Measurements from ENCODE around the gene MAN2B2.

DNA sequence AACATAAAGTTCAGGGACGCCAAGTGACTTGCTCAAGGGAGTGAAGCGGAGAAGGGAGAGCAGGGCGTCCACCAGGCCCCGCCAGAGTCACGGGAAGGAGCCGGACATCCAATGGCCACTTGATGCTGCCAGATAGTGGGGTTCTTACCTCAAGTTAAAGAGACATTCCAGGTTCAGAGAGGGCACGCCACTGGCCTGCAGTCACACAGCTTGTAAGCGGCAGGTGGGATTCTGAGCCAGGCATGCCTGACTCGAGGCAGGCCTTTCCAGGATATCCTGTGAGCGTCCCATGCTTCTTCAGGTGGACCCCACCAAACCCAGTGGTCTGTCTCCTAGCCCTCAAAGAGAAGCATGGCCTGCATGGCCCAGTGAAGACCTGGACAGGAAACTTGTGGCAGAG, 2.4 kb downstream of the MAN2B2 start:
- TF ChIP-seq, protein P1, sequence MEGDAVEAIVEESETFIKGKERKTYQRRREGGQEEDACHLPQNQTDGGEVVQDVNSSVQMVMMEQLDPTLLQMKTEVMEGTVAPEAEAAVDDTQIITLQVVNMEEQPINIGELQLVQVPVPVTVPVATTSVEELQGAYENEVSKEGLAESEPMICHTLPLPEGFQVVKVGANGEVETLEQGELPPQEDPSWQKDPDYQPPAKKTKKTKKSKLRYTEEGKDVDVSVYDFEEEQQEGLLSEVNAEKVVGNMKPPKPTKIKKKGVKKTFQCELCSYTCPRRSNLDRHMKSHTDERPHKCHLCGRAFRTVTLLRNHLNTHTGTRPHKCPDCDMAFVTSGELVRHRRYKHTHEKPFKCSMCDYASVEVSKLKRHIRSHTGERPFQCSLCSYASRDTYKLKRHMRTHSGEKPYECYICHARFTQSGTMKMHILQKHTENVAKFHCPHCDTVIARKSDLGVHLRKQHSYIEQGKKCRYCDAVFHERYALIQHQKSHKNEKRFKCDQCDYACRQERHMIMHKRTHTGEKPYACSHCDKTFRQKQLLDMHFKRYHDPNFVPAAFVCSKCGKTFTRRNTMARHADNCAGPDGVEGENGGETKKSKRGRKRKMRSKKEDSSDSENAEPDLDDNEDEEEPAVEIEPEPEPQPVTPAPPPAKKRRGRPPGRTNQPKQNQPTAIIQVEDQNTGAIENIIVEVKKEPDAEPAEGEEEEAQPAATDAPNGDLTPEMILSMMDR (IDR thresholded peaks at IDR 0.05): no peak
- TF ChIP-seq POLR2A (IDR thresholded peaks at IDR 0.05): no peak
